ENCODE measurements around the gene C11orf24.

DNA sequence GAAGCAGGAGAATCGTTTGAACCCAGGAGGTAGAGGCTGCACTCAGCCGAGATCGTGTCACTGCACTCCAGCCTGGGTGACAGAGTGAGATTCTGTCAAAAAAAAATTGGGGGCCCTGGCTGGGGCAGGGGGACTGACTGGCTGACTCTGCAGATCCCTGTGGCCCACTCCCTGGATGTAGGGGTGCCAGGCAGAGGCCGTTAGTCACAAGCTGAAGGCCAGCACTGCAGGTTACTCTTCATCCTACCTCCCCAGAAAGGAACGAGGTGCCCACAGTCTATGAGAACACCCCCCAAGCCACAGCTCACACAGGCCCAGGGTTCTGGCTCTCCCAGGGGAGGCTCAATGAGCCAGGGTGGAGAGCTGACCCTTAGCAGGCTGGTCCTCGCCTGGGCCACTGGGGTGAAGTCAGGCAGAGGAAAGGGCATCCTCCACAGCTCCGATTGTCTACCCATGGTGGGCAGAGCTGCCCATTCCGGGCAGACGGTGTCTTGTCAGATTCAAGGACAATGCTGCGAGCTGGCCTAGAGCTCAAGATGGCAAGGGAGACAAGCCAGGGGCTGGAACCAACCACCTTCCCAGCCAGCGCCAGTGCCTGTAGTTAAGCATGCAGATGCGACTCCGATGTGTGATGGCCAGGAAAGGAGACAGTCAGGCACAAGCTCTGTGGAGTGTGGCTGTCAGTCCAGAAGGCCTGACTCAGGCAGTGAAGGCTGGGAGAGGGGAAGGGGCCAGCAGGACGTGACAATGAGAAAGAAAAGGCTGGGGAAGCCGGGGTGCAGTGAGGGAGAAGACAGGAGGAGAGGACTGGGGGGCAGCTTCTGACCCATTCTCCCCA, 12.4 kb downstream of the C11orf24 start:
- TF ChIP-seq, protein P1, sequence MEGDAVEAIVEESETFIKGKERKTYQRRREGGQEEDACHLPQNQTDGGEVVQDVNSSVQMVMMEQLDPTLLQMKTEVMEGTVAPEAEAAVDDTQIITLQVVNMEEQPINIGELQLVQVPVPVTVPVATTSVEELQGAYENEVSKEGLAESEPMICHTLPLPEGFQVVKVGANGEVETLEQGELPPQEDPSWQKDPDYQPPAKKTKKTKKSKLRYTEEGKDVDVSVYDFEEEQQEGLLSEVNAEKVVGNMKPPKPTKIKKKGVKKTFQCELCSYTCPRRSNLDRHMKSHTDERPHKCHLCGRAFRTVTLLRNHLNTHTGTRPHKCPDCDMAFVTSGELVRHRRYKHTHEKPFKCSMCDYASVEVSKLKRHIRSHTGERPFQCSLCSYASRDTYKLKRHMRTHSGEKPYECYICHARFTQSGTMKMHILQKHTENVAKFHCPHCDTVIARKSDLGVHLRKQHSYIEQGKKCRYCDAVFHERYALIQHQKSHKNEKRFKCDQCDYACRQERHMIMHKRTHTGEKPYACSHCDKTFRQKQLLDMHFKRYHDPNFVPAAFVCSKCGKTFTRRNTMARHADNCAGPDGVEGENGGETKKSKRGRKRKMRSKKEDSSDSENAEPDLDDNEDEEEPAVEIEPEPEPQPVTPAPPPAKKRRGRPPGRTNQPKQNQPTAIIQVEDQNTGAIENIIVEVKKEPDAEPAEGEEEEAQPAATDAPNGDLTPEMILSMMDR (IDR thresholded peaks at IDR 0.05) = no peak
- no peak for TF ChIP-seq POLR2A (IDR thresholded peaks at IDR 0.05)
